ENCODE results near the gene NPAS3. TPM values are rescaled to one million over a fixed set of nuclear protein-coding genes. Genes with fewer than 3 reads are reported as not detected.

Gene NPAS3
- total RNA-seq, 6 experiments from 2014 or later, result 0.11 to 0.83 (median 0.21) TPM; not detected in 2

DNA sequence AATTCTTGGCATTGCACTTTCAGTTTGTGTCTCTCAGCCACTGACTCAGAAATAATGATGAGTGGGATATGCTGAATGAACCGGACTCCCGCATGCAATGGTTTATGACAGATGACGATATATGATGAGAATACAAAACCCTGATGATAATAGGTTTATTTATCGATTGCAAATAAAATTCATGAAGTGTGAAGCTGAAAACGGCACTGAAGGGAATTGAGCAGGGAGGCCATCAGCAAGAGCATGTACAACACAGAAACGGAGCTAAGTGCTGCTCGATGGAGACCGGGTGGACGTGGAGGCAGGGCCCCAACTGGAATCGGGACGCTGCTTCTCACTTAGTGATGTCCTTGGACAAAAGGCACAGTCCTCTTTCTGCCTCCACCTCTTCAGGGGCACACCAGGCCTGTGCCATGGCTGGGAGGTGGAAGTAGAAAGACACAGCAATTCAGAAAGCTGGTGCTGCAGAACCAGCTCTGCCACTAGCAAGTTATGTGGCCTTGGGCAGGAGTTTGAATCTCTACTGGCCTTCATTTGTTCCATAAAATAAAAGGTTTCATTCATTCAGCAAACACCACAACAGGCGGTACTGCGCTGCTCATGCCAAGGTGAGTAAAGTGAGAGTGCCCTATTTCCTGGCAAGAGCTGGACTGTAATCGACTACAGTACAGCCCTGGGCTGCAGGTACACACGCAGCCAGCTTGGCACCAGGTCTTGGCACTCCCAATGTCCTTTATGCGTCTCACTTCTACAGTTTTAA, 895.2 kb downstream of the NPAS3 start:
- DNase-seq (no peak), ATAC-seq (no peak)
- H3K4me3 ChIP-seq, result no peak overlapping the region
- no peaks in the 10 kb centered on the region for H3K9me3 ChIP-seq
- H3K36me3 ChIP-seq, result no peaks in the 10 kb centered on the region
- H3K27me3 ChIP-seq, result no peaks in the 10 kb centered on the region
- WGBS (ENCODE audit: insufficient coverage, low coverage, low lambda C conversion rate, missing lambda C conversion rate), result 87% methylated on average over 9 of the region's 16 CpGs
- intact Hi-C loops (cut with DNase I), result no loop called here
- TF ChIP-seq CTCF (IDR thresholded peaks at IDR 0.05), result no peak
- no peak for TF ChIP-seq POLR2A (IDR thresholded peaks at IDR 0.05)
- no peaks in the 10 kb centered on the region for H3K4me1 ChIP-seq
- no peak overlapping the region for H3K27ac ChIP-seq

DNA sequence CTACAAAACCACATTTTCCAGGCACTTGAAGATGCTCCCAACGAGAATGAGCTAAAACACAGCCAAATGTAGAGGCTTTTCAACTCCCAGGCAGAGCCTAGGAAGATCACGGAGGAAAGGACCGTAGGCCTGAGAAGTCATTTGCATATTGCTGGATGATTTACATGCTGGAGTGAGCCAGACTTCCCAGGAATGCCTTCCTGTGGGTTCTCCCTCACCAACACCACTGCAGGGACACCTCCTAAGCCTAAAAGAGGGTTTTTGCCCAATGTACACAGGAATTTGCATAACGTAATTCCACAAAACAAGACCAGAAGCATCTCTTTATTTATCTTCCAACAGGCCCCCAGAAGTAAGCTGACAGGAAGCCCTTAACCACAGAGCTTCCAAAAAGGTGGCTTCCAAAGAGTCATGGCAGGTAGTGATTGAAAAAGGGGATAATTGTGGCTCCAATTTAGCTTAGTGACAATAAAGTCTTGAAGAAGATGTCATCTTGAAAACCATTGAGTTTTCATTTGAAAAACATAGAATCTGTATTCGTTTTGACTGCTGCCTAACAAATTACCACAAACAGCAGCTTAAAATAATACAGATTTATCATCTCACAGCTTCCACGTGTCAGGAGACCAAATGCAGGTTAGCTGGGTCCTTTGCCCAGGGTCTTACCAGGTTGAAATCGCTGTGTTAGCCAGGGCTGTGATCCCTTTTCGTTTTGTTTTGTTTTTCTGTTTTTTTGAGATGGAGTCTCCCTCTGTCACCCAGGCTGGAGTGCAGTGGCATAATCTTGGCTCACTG, 896.0 kb downstream of the NPAS3 start:
- TF ChIP-seq CTCF (IDR thresholded peaks at IDR 0.05) (no peak), POLR2A (IDR thresholded peaks at IDR 0.05) (no peak)
- Histone ChIP-seq H3K4me1 (no peaks in the 10 kb centered on the region), H3K27ac (no peak overlapping the region), H3K4me3 (no peak overlapping the region), H3K27me3 (no peaks in the 10 kb centered on the region), H3K9me3 (no peaks in the 10 kb centered on the region), H3K36me3 (no peaks in the 10 kb centered on the region)
- ATAC-seq (no peak), DNase-seq (no peak)
- WGBS (ENCODE audit: insufficient coverage, low coverage, low lambda C conversion rate, missing lambda C conversion rate), result 73% methylated on average over 8 of the region's 8 CpGs
- intact Hi-C loops (cut with DNase I), result no loop called here

DNA sequence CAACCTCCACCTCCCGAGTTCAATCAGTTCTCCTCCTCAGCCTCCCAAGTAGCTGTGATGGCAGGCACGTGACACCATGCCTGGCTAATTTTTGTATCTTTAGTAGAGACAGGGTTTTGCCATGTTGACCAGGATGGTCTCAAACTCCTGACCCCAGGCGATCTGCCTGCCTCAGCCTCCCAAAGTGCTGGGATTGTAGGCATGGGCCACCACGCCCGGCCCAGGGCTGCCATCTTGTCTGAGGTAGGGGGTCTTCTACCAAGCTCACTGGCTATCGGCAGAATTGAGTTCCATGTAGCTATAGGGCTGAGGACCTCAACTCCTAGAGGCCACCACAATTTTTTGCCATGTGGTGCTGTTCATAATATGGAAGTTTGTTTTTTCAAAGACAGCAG, 896.6 kb downstream of the NPAS3 start:
- no peaks in the 10 kb centered on the region for H3K4me1 ChIP-seq
- H3K36me3 ChIP-seq, result no peaks in the 10 kb centered on the region
- DNase-seq, result no peak
- TF ChIP-seq POLR2A (IDR thresholded peaks at IDR 0.05) (no peak), CTCF (IDR thresholded peaks at IDR 0.05) (no peak)
- intact Hi-C loops (cut with DNase I), result no loop called here
- H3K9me3 ChIP-seq, result no peaks in the 10 kb centered on the region
- H3K4me3 ChIP-seq, result no peak overlapping the region
- ATAC-seq, result no peak
- no peak overlapping the region for H3K27ac ChIP-seq
- WGBS (ENCODE audit: insufficient coverage, low coverage, low lambda C conversion rate, missing lambda C conversion rate), result 84% methylated on average over 6 of the region's 6 CpGs
- H3K27me3 ChIP-seq, result no peaks in the 10 kb centered on the region

DNA sequence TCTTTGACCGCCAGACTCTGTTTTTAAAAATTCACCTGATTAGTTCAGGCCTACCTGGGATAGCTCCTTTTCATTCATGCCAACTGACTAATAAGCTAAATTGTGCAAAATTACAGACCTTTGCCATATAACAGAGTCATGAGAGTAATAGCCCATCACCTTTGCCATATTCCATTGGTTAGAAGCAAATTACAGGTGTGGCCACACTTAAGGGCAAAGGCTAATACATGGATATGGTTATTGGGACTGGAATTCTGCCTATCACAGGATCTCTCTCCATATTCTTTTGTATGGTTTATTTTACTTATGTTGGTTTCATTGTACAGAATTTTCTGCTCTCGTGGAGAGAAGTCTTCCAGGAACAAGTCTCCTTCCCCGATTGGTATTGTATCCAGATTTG, 897.0 kb downstream of the NPAS3 start:
- TF ChIP-seq CTCF (IDR thresholded peaks at IDR 0.05) (no peak), POLR2A (IDR thresholded peaks at IDR 0.05) (no peak)
- ATAC-seq, result no peak
- 65% methylated on average over 3 of the region's 3 CpGs for WGBS (ENCODE audit: insufficient coverage, low coverage, low lambda C conversion rate, missing lambda C conversion rate)
- intact Hi-C loops (cut with DNase I), result no loop called here
- H3K36me3 ChIP-seq, result no peaks in the 10 kb centered on the region
- H3K4me1 ChIP-seq, result no peaks in the 10 kb centered on the region
- no peaks in the 10 kb centered on the region for H3K9me3 ChIP-seq
- H3K27ac ChIP-seq, result no peak overlapping the region
- H3K27me3 ChIP-seq, result no peaks in the 10 kb centered on the region
- no peak overlapping the region for H3K4me3 ChIP-seq
- DNase-seq, result no peak
